ENCODE data around the gene TIMM22. TPM values are rescaled to one million over a fixed set of nuclear protein-coding genes. Genes with fewer than 3 reads are reported as not detected.

TIMM22 gene
- total RNA-seq, 1 donor from 2014 or later: 10.9 TPM

Other genes starting within 250 kb of the TIMM22 start
- gene GEMIN4, start 244.9 kb upstream of the TIMM22 start, total RNA-seq: 38.0 and 42.4 TPM in 2 replicates
- gene GLOD4, start 214.8 kb upstream of the TIMM22 start, total RNA-seq: 59.3 and 60.5 TPM in 2 replicates
- gene MRM3, start 214.8 kb upstream of the TIMM22 start, total RNA-seq: 16.8 and 17.6 TPM in 2 replicates
- gene NXN, start 17.4 kb upstream of the TIMM22 start, total RNA-seq: 0.52 and 1.0 TPM in 2 replicates
- gene ABR, start 182.9 kb downstream of the TIMM22 start, total RNA-seq: 138 and 142 TPM in 2 replicates

All from T-helper 2 cell treated with Interferon-gamma antibody and Interleukin-4, amounts not matched to agents 100 ng/mL and 5 ng/mL, for 36 hours (primary cell).